Bone marrow (tissue), 2 donors: Measurements from ENCODE around the gene EDNRA.

Experiments used
- DNase-seq, 2 donors: peaks; one replicate each; lab custom pipeline; 2025; lab: John Stamatoyannopoulos, UW

Gene EDNRA

GRCh38 chr4:147589586-147589985, 108.7 kb downstream of the EDNRA start:
- no peak for DNase-seq

GRCh38 chr4:147590249-147590920, 109.5 kb downstream of the EDNRA start:
- DNase-seq: peak in 1 of 2 donors; percentile 8

GRCh38 chr4:147591106-147591505, 110.2 kb downstream of the EDNRA start:
- DNase-seq: no peak

- no peak for DNase-seq
Observed at GRCh38 chr4:147594107-147594506, 113.2 kb downstream of the EDNRA start.
